Erythroblast (primary cell): ENCODE measurements around the gene JMJD7.

Source experiments
- DNase-seq, 2 experiments: peaks; one replicate each; lab custom pipeline; 2025; lab: John Stamatoyannopoulos, UW
- GATA1 ChIP-seq: IDR thresholded peaks from 2 replicates; pipeline ENCODE4 v1.6.1; 2011; ENCODE audit warnings: low read depth, mild to moderate bottlenecking, control low read depth, low read length, moderate library complexity
- POLR2A ChIP-seq: IDR thresholded peaks from 2 replicates; pipeline ENCODE4 v1.6.1; 2011; ENCODE audit warnings: mild to moderate bottlenecking, low read length

JMJD7 gene

DNA sequence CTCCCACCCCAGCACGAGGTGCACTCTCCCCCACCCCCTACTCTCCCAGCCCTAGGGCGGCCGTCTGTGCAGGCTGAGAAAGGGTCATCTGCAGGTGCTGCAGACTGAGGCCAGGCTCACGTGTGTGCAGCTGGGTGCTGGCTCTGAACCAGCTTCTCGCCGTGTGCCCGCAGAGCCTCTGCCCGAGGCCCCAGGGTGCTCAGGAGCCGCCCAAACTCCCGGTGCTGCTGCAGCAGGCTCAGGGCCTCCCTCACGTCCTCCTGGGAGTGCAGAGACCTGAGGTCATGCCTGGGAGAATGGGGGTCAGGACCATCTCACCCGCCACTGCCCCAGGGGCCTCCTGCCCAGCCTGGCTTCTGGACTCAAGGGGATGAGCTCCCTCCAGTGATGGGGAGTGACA lies 48.8 kb downstream of the JMJD7 start:
- TF ChIP-seq GATA1, result no peak
- no peak for TF ChIP-seq POLR2A
- no peak for DNase-seq

DNA sequence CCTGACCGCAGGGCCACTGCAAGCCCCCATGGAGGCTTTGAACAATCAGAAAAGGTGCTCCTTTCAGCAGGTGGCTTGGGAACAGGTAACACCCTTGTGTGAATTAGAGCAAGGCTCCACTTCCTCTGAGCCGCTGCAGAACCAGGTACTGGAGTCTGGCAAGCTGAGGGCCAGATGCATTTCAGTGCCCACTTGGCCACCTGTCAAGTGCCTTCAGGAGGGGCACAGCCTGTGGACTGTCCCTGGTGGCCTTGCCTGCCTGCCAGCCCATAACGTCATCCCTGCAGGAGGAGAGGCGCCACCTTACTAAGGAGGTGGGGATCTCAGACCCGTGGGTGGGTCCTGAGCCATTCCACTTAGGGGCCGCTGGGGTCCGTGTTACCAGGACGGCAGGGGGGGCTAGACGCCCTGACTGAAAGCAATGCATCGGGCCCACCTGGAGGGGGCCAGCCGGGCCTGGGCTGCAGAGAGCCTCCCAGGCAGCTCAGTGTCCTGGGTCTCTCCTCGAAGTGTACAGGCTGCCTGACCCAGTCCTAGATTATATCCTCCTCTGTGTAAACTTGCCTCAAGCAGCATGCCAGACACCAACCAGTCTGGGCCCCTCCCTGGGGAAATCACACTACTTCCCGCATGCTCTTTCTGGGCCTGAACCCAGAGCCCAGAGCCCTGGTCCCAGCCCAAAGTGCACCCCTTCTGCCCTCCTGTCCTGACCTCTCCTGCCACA lies 49.9 kb downstream of the JMJD7 start:
- TF ChIP-seq POLR2A (no peak), GATA1 (no peak)
- DNase-seq, result no peak

DNA sequence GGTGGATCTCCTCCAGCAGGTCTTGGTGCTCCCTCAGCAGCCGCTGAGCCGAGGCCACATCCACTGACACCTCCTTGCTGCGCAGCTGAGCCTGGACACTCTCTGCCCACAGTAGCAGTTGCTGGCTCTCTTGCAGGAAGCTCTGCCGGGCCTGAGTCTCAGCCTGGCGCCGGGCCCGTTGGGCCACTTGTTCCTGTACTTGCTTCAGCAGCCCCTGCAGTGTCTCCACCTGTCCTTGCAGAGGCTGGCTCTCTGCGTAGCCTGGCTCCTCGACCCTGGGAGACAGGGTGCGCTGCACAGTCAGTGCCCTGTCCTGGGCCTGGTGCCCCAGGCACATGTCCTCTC lies 50.4 kb downstream of the JMJD7 start:
- no peak for DNase-seq
- TF ChIP-seq GATA1 (no peak), POLR2A (no peak)

DNA sequence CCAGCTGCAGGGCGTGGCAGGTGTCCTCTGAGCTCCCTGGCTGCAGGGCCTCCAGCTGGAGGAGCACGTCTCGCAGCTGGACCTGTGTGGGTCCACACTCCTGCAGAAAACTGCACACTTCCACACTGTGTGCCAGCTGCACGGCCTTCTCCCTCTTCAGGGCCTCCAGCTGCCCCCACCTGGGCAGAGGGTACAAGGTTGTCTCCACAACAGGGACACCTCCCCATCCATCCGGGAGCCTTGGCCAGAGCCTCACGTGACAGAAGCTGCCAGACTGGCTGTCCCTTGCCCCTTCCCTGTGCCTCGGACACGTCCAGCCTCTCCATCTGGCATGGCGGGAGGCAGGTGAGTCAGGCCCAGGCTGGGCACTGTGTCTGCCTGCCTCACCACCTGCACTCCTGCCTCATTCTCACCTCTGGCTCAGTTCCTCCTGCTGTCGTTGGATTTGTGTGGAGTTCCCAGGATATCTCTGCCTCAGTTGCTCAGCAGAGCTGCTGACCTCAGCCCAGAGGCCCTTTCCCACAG lies 51.5 kb downstream of the JMJD7 start:
- no peak for DNase-seq
- TF ChIP-seq POLR2A, result no peak
- no peak for TF ChIP-seq GATA1

DNA sequence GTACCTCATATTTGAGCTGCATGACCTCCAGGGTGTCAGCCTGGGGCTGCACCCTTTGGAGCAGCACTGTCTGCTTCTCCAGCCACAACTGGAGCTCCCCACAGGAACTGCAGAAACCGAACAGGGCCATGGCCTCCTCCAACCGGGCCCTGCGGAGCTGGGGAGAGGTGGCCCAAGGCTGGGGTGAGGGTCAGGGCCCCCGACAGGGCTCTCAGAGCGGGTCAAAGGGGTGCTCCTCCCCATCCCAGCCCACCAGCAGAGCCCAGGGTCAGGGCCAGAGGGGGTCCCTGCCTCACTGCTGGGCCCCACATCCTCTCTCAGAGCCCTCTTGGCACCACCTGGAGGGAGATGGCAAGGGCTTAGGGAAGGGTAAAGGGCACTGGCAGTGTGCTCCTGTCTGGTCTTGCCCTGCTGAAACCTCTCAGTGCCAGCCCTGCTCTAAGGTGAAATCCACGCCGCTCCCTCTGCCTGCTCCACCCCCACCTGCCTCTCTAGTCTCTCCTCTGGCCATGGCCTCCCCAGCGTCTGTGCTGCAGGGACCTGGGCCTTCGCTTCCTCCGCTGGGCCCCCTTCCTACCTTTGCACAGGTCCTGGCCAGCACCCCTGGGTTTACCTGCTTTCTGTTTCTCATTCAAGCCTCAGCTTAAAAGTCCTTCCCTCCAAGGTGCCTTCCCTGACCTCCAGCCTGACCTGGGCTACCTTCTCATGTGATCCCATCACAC lies 52.4 kb downstream of the JMJD7 start:
- DNase-seq, result no peak
- TF ChIP-seq GATA1 (no peak), POLR2A (no peak)

DNA sequence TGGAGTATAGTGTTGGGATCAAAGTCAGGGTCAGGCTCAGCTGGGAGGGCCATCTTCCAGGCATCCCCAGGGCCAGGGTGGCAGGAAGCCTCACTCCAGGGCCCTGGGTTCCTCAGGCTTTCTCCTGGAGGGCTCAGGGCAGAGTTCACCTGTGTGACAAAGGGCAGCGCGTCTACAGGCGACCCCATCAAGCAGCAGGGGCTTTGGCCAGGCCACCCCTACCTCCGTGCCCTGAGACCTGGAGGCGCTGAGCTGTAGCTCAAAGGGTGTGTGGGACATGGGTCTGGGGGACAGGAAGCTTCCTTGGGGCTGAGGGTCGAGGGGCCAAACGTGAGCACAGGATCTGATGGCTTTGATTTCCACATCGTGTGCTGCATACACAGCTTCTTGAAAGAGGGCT lies 53.2 kb downstream of the JMJD7 start:
- no peak for DNase-seq
- no peak for TF ChIP-seq GATA1
- TF ChIP-seq POLR2A, result no peak

DNA sequence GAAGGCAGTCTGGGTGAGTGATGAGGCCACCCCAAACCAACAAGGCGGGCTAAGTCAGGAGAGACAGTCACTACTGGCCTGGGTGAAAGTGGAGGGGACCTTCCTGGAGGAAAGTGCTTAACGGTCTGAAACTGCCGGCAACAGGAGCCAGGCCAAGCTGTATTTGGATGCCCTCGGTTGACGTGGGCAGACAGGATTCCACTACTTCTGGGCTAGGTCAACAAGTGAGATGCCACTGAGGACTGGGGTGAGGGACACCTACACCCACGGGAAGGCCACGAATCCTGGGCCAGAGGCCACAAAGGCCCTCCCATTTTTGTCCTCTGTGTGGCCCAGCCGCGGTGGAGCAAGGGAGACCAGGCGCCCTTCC lies 53.6 kb downstream of the JMJD7 start:
- no peak for TF ChIP-seq POLR2A
- no peak for TF ChIP-seq GATA1
- DNase-seq, result no peak

DNA sequence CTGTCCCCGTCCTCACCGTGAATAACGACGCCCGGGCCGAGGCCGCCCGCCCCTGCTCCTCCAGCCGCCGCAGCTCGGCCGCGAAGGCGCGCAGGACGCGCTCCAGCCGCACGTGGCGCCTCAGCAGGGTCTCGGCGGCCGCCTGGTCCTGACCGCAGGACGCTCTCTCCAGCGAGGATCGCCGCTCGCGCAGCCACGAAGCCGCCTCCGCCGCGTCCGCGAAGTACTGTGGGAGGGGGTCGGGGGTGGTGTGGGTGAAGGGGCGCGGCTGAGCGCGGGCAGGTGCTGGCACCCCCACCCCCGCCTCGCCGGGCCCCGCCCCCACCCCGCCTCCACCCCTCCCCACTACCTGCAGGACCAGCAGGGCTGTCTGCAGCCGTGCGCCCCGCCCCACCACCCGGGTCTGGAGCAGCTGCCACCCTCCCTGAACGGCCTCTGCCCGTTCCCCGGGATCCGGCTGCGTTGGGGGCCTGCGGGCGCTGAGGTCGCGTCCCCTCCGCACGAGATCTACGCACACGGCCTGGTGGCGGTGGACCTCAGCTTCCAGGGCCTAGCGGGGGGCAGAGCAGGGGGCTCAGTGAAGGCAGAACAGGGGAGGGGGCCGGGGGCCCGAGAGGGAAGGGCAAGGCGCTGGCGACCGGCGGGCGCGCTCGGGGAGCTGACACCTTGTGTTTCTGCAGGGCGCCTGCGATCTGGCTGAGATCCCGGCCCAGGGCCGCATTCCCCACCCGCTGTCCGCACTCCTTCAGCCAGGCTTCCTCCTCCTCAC lies 54.2 kb downstream of the JMJD7 start:
- DNase-seq, result no peak
- TF ChIP-seq GATA1, result no peak
- no peak for TF ChIP-seq POLR2A

DNA sequence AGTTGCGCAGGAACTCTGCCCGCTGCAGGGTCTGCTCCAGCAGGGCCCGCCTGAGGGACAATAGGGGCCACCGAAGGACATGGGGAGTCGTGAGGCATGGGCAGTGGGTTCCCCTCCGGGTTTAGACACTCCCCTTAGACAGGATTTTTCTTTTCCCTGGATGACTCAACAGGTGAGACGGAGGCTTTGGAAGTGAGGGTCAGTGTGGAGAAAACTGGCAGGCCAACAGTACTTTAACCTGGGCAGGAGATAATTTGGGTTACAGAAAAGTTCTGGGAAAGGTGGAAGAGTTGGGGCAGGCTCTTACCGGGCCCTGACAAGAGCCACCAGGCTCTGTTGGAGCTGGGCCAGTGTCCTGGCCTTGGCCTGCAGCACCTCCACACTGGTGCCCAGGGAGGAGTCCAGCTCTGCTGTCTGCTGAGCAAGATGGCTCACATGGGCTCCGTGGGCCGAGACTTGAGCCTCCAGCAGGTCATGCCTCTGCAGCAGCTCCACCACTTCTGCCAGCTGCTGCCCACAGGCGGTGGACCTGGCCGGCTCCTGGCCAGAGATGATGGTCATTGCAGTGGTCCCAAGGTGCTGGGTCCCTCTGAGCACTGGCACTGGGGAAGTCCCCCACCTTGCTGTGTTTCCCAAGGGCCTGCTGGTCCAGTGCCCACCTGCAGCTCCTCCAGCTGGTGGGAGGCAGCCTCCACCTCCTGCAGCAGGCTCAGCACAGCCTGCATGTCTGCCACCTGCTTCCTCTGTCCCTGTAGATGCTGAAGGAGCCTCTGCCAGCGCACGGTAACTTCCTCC lies 55.0 kb downstream of the JMJD7 start:
- TF ChIP-seq POLR2A, result no peak
- no peak for TF ChIP-seq GATA1
- no peak for DNase-seq

DNA sequence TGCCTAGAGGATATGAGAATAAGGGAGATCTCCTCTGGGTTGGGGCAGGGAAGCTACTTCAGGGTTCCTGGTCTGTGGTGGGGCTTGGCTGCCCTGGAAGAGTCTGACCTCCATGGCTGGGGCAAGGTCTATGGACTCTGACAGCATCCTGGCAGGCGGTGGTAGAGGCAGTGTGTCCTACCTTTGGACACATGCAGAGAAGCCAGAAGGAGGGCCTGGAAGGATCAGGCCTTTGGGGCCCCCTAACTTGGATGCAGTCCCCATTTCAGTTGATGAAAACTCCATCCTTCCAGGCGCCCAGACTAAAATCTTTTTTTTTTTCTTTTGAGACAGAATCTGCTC lies 55.6 kb downstream of the JMJD7 start:
- no peak for TF ChIP-seq POLR2A
- TF ChIP-seq GATA1, result no peak
- no peak for DNase-seq

DNA sequence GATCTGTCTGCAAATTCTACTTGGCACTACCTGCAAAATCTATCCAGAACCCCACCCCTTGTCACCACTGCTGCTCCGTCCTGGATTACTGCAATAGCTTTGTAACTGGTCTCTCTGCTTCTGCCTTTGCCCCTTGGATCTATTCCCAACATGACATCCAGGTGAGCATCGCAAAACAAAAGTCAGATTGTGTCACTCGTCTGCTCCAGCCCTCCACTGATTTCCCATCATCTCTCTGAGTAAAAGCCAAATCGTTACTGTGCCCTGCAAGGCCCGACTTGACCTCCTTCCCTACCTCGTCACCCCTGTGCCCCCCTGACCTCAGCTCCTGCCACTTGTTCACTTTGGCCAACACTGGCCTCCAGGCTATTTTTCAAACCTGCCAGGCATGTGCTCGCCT lies 56.6 kb downstream of the JMJD7 start:
- no peak for DNase-seq
- TF ChIP-seq GATA1 (no peak), POLR2A (no peak)

DNA sequence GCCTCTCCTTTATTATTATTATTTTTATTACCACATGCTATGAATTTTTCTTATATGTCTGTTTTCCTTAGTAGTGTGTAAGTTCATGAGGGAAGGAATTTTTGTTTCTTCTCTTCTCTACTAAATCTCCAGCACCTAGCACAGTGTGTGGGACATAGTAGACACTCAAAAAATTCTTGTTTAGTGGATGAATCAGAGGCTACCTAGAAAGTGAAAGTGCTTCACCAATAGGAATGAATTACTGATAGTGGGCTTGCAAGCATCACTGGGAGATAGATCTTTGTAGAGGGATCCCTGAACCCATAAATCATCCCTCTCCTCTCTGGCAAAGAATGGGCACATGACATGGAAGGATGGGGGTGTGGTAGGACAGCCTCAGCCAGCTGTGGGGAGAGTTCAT lies 57.4 kb downstream of the JMJD7 start:
- DNase-seq, result no peak

DNA sequence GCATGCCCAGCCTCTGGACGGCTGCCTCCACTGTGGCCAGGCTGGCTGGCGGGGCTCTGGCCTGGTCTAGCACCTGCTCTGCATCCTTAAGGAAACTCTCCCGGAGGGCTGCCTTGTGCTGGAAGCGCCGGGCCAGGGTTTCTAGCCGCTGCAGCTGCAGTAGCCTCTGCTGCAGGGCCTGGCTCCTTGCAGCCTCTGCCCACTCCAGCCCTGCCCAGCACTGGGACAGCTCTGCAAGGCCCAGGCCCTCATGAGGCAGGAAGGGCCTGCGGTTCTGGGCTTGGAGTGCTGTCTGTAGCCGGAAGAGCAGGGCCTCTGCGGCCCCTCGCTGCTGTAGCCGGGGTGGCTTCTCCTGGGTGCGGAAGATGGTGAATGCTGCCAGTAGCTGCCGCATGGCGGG lies 57.9 kb downstream of the JMJD7 start:
- no peak for DNase-seq
- no peak for TF ChIP-seq POLR2A
- no peak for TF ChIP-seq GATA1

More for the DNA sequence above, 57.4 kb downstream of the JMJD7 start:
- no peak for TF ChIP-seq GATA1
- no peak for TF ChIP-seq POLR2A
